Activated naive CD4-positive, alpha-beta T cell treated with anti-CD3 and anti-CD28 coated beads, Interleukin-2, amount 50 U/mL, for 72 hours (primary cell): ENCODE data around the gene MICAL3. TPM values are rescaled to one million over a fixed set of nuclear protein-coding genes. Genes with fewer than 3 reads are reported as not detected.

Experiments used
- ATAC-seq, 2 donors: fragments of 150-1000 bp; cut with Tn5 transposase; 2 replicates each; pipeline ENCODE4 v1.10.0; 2021; ENCODE audit warnings: mild to moderate bottlenecking in 2 of 2, moderate library complexity in 2 of 2
- DNase-seq, 2 donors: peaks; one replicate each; pipeline ENCODE4 v3.0.0; 2021 to 2022; ENCODE audit warnings: low spot score in 2 of 2
- H3K27ac Mint-ChIP-seq, 2 donors: one replicate each; pipeline ENCODE4 v1.8.0; 2022; ENCODE audit warnings: mild to moderate bottlenecking in 2 of 2, mixed read lengths in 2 of 2
- H3K36me3 Mint-ChIP-seq, 2 donors: one replicate each; pipeline ENCODE4 v1.8.0; 2022; ENCODE audit warnings: mixed read lengths in 2 of 2
- H3K9me3 Mint-ChIP-seq, 2 donors: one replicate each; pipeline ENCODE4 v1.8.0; 2022; ENCODE audit warnings: mixed read lengths in 2 of 2
- total RNA-seq, 2 donors: library from RNA; stranded (reverse); gene quantifications; one replicate each; pipeline ENCODE4 v1.2.3, GENCODE V29; 2022

MICAL3 gene
- total RNA-seq, 2 donors from 2014 or later, result 19.5 to 30.2 TPM

DNA sequence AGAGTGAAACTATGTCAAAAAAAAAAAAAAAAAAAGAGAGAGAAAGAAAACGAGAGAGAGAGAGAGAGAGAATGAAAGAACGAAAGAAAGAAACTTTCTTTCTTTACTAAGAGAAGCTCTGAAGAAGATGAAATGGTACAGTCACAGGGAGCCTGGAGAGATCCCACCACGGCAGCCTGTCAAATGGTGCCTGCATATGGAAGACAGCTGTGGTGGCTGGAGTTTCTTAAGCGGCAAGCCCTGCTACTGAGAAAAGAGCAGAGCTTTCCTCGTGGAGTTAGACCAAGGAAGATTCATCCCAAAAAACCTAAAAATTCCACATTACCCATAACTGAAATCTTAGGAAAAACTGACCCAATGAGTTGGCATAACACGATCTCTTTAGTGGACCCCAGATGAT, 66.7 kb downstream of the MICAL3 start:
- DNase-seq (peak in 1 of 2 donors; percentile 6), ATAC-seq (no peak)
- Mint-ChIP-seq H3K9me3 (no peaks in the 10 kb centered on the region), H3K27ac (no peak overlapping the region), H3K36me3 (no peaks in the 10 kb centered on the region)

DNA sequence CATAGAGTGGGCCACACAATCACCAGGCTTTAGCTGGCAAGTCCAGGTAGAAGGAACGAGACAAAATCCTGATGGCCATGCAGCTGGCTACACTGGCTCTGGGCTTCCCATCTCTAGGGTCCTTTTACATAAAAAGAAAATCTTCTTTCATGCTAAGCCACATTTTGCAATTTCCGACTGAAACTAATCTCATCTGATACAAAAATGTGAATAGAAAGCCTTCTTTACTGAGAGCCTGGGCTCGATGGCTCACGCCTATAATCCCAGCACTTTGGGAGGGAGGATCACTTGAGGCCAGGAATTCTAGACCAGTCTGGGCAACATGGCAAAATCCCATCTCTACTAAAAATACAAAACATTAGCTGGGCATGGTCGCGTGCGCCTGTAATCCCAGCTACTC, 67.2 kb downstream of the MICAL3 start:
- no peaks in the 10 kb centered on the region for H3K36me3 Mint-ChIP-seq
- DNase-seq (no peak), ATAC-seq (no peak)
- no peaks in the 10 kb centered on the region for H3K9me3 Mint-ChIP-seq
- H3K27ac Mint-ChIP-seq, result peak overlapping the region in 1 of 2 donors; percentile 20

DNA sequence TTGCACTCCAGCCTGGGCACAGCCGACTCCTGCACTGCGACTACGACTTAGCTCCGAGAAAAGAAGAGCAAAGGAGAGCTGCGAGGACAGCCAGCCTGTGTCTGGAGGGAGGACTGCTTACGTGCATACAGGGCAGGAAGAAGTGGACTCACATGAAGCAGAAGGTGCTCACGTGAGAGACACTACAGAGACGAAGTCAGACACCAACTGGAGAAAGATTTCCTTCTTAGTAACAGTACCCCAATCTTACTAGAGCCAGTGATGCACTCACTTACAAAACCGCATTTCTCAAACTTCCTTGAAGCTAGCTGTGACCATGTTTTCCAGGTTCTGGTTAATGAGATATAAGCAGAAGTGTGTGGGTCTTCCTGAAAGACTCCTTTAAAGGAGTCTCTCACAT, 67.7 kb downstream of the MICAL3 start:
- peak in 1 of 2 donors; percentile 30 for DNase-seq
- Mint-ChIP-seq H3K36me3 (no peaks in the 10 kb centered on the region), H3K9me3 (no peaks in the 10 kb centered on the region), H3K27ac (no peak overlapping the region)
- ATAC-seq, result no peak

DNA sequence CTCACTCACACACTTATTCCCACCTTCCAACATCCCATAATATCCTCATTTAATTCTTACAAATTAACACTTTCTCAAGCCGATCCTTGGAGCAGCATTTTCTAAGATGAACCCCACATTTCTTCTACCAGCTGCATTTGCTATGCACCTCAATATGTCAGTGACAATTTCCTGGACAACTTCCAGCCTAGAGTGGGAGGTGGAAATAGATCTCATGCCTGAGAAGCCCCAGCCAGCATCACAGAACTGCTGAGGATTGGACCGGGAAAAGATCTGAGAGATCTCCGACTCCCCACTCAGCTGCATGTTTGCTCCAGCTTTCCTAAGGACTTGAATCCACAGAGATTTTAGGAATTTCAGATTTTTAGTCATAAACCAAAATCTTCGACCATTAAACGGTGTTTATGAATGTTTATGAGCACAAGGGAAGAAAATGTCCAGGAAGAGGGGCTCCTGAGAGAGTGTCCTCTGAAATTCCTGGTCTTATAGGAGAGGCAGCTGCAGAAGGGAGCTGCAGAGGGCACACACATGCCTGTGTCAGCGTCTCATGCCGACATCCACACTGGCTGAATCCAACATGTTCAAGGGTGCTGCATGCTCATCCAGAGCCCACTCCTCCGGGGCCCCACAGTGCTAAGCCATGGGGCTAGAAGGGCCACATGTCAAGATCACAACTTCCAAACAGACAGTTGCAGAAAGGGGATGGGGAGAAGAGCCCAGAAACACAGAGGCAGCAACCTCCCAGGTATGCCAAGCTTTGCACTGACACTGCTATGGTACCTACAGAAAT, 68.6 kb downstream of the MICAL3 start:
- ATAC-seq, result no peak
- H3K27ac Mint-ChIP-seq, result no peak overlapping the region
- H3K9me3 Mint-ChIP-seq, result no peaks in the 10 kb centered on the region
- no peaks in the 10 kb centered on the region for H3K36me3 Mint-ChIP-seq
- DNase-seq, result peak in 1 of 2 donors; percentile 4

DNA sequence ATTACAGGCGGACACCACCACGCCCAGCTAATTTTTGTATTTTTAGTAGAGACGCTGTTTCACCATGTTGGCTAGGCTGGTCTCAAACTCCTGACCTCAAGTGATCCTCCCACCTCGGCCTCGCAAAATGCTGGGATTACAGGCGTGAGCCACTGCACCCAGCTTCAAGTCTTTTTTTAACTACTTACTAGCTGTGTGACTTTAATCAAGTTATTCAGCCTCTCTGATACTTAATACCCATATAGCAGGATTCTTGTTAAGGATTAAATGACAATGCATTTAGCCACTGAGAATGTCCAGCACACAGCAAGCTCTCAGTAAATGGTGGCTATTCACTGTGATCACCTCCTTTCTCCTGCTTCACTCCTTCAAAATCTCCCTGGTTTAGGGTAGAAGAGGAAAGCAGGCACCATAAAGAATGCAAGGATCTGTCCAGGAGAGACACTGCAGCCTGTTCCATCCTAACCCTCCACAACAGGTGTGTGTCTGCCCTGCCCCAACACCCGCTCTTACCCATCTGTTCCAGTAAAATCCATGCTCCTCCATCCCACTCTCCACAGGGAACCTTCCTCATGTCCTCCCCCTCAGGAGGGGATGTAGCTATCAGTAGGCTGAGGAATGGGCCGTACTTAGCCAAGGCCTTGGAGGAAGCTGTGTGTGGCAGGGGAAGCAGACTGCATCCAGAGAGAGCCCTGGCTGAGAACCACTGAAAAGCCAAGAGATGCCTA, 69.3 kb downstream of the MICAL3 start:
- no peaks in the 10 kb centered on the region for H3K36me3 Mint-ChIP-seq
- DNase-seq (peak in 1 of 2 donors; percentile 21), ATAC-seq (no peak)
- no peaks in the 10 kb centered on the region for H3K9me3 Mint-ChIP-seq
- H3K27ac Mint-ChIP-seq, result no peak overlapping the region

DNA sequence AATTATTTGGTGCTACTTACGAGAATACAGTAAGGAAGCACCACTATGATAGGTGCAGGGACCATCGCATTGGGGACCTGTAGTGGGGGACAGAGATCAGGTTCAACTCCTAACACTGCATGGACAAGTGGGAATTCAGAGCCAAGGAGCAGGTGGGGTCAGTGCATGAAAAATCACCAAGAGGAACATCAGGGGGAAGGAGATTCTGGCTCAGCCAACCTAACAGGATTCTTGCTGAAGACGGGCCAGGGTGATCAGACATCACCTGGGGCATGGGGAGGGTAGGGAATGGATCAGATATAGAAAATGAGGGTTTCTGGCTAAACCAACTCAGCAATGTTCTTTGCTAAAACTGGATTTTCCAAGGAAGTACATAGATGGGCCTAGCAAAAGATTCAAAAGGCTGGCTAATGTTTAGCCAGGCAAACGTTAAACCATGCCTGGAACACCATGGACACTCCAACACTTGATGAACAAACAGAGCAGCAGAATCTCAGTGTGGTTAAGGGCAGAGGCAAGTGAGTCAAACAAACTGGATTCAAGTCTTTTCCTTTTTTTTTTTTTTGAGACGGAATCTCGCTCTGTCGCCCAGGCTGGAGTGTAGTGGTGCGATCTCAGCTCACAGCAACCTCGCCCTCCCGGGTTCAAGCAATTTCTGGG, 70.0 kb downstream of the MICAL3 start:
- Mint-ChIP-seq H3K36me3 (no peaks in the 10 kb centered on the region), H3K9me3 (no peaks in the 10 kb centered on the region), H3K27ac (peak overlapping the region in 1 of 2 donors; percentile 45)
- DNase-seq, result peak in 1 of 2 donors; percentile 9
- no peak for ATAC-seq

DNA sequence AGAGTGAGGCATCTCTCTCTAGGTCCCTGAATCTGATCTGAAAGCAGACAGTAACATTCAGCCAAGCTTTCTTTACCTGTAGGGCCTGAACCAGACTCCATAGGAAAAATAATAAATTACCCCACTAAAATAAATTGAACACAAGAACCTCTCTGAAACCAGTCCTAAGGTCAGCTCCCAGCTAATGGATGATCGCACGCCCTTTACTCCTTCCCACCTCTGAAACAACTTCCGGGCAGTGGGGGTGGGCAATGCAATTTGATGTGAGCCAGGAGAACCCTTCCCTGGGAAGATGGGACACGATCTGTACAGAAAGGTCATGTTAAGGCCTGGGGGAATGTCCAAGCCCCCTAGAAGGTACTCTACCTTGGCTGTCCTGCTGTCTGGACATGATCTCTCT, 71.2 kb downstream of the MICAL3 start:
- H3K9me3 Mint-ChIP-seq, result no peaks in the 10 kb centered on the region
- no peak overlapping the region for H3K27ac Mint-ChIP-seq
- ATAC-seq (no peak), DNase-seq (no peak)
- H3K36me3 Mint-ChIP-seq, result no peaks in the 10 kb centered on the region

DNA sequence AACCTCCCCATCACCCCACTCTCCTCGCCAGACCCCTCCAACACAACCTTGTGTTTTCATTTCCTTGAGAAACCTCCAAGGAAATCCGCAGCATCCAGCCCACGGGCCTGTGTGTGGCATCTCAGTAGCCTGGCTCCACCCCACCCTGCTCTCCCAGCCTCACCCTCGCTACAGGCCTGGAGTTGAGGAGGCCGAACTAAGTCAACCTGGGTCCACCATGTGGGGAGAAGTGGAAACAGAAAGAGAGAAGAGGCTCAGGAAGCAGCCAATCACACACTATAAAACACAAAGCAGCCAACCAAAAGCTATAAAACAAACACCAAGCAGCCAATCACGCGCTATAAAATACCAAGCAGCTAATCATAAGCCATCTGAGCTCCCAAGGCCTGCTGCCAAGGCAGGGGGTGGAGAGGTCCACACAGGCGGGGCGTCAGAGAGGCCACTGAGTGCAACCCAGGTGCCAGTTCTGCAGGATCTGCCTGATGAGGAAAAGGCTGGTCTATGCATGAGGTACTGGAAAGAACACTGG, 72.0 kb downstream of the MICAL3 start:
- peak in 1 of 2 donors; percentile 13 for DNase-seq
- Mint-ChIP-seq H3K36me3 (no peaks in the 10 kb centered on the region), H3K9me3 (no peaks in the 10 kb centered on the region), H3K27ac (no peak overlapping the region)
- no peak for ATAC-seq

DNA sequence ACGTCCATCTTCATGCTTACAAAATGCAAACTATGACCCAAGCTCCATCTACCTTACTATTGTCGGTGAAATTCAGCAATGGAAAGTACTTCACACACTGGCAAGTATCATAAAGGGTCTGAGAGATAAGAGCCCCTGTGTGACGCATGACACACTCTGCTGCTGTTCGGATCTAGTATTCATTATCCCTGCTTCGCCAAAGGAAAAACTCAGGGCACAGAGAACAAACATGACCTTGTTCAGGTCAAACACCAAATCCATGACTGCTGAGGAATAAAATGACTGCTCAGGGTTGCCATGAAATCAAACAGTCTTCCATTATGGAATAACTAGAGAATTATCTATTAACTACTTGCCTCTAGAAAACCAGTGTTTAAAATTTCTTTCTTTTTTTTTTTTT, 73.0 kb downstream of the MICAL3 start:
- ATAC-seq (no peak), DNase-seq (no peak)
- Mint-ChIP-seq H3K36me3 (no peaks in the 10 kb centered on the region), H3K9me3 (no peaks in the 10 kb centered on the region), H3K27ac (no peak overlapping the region)

DNA sequence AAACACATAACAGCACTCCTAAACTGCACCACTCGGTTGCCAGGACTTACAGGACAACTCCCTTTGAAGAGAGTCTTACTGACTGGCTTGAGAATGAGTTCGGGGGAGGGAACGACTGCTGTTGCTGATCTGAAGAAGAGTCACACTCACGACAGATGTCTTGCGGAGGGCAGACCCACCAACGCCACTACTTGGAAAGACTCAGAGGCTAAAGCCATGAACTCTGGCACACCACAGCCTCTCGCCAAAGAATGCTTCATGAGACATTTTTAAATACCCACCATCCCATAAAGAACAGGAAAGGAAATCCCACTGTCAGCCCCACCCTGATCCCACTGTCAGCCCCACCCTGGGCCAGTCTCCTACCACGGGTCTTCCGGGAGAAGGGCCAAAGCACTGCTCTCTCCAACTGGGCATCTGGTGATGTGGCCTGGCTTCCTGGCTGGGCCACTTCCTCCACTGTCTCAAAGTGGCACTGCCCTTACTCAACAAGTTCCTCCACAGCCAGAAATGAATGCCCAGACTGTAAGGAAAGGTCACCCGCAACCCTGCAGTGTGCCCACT, 73.6 kb downstream of the MICAL3 start:
- H3K27ac Mint-ChIP-seq, result no peak overlapping the region
- no peaks in the 10 kb centered on the region for H3K9me3 Mint-ChIP-seq
- ATAC-seq (no peak), DNase-seq (no peak)
- no peaks in the 10 kb centered on the region for H3K36me3 Mint-ChIP-seq

DNA sequence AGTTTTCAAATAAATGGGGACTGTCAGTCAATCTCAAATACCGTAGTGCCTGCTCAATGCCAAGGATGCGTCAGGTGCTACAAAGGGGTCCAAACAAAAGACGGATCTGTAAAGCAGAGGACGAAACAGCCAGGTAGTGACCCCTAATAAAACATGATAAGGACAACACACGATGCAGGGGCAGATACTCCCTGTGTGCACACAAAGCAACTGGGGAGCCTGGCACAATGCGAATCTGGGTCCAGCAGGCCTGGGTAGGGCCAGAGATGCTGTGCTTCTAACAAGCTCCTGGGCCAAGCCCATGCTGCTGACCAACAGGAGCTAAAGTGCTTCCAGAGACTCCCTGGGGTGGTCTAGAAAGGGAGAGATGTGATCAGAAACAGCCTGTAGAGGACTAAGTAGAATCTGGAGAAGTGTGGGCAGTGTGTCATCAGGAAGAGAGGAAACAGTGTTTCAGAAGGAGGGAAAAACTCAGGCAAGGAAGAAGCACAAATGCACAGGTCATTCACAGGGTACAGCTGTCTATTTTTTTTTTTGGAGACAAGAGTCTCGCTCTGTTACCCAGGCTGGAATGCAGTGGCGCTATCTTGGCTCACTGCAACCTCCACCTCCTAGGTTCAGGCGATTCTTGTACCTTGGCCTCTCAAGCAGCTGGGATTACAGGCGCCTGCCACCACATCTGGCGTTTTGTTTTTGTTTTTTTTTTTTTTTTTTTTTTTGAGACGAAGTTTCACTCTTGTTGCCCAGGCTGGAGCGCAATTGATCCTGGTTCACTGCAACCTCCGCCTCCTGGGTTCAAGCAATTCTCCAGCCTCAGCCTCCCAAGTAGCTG, 74.5 kb downstream of the MICAL3 start:
- DNase-seq (no peak), ATAC-seq (no peak)
- H3K36me3 Mint-ChIP-seq, result no peaks in the 10 kb centered on the region
- H3K9me3 Mint-ChIP-seq, result no peaks in the 10 kb centered on the region
- peak overlapping the region; percentile 6 to 30 for H3K27ac Mint-ChIP-seq

DNA sequence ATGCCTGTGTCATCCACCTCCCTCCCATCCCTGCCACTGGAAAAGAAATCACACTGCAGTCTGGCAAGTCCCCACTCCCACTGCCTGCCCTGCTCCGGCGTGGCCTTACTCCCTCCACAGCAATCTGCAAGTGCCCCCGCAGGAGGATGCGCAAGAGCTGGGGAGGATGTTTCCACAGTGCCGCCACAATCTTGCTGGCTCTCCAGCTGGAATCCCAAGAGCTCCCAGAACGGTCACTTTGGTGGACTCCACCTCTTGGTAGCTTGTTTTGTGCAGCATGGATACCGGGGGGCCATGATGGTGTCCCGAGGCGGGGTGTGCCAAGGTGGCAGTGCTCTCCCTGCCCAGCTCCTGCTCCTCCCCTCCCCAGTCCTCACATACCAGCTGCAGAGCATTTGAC, 76.3 kb downstream of the MICAL3 start:
- Mint-ChIP-seq H3K9me3 (no peaks in the 10 kb centered on the region), H3K27ac (no peak overlapping the region), H3K36me3 (no peaks in the 10 kb centered on the region)
- ATAC-seq (no peak), DNase-seq (no peak)

DNA sequence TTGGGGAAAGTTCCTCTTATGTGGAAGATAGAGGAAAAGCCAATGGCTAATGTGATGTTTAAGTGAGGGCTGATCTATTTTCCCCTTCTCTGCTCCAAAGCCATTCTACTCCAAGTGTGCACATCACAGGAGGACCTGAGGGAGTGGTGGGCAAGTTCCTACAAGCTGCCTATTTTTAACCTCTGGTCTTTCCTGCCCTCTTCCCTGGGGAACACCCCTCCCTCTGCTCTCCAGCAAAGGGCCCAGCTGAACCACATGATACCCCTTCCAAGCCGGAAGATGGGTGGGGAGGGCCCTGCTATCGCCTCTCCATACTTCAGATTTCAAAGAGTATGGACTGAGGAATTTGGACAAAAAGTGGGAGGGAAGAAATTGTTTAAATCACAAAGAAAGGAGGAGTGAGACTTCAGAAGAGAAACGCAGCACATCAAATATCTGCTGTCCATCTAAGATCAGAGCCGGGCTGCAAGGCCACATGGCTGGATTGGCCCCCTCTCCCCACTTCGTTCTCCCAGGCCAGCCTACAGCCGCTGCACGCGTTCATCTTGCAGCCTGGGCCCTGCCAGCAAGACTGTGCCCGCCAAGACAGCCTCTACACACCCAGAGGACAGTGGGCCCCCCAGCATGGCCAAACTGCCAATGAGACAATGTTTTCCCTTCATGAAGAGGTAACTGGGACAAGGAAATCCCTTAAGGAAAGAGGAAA, 77.5 kb downstream of the MICAL3 start:
- Mint-ChIP-seq H3K9me3 (no peaks in the 10 kb centered on the region), H3K27ac (peak overlapping the region in 1 of 2 donors; percentile 44), H3K36me3 (no peaks in the 10 kb centered on the region)
- ATAC-seq (no peak), DNase-seq (no peak)

DNA sequence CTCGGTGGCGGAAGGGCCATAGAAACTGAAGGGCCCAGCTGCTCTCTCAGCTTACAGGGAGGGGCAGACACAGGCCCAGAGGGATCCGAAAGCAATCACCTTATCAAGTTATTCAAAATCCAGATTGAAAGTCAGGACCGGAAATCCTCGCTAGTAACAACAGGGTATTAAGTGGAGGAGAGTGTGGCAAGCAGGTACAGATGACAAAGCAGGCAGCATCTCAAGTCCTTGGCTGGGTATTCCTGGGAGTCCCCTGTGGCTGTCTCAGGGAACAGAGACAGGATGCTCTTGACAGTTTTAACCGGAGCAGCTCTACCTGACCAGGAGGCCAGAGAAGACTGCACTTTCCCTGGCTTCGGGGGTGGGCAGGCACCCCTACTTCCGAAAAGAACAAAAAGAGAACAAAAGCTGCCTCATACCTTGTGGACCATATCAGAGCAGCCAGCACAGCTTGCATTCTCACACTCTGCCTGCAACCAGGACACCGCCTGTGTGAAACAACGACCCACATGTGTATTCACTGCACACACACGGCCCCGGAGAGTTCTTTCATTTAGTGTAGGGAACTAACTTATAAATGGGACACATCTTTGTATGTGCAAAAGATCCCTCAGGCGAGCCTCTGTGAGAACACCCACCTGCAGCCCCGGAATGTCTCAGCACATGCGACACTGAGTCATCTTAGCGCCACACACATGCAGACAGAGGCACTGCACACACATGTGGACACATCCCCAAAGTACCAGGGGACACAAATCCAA, 78.3 kb downstream of the MICAL3 start:
- DNase-seq (no peak), ATAC-seq (no peak)
- Mint-ChIP-seq H3K9me3 (no peaks in the 10 kb centered on the region), H3K27ac (no peak overlapping the region), H3K36me3 (no peaks in the 10 kb centered on the region)
